Caco-2 (cell line): Measurements from ENCODE around the gene TUNAR. TPM values are rescaled to one million over a fixed set of nuclear protein-coding genes. Genes with fewer than 3 reads are reported as not detected.
A peak's percentile ranks its signal among the peaks of the same experiment; 100 is the strongest.

ENCODE experiments used
- BruUV-seq: library from RNA; stranded (reverse); fragments of 400-500 nt; replicated peaks from 2 replicates; lab custom pipeline; 2021; lab: Mats Ljungman, UMichigan
- CTCF ChIA-PET: fragments of 300-600 bp; sonication (Branson Sonifier 250); formaldehyde crosslinking; loops from one replicate; lab custom pipeline; 2022; ENCODE audit warnings: antibody characterized with exemption; lab: Charles Lee
- POLR2A ChIA-PET: fragments of 300-600 bp; sonication (Branson Sonifier 250); formaldehyde crosslinking; loops from one replicate; lab custom pipeline; 2022; ENCODE audit warnings: antibody characterized with exemption; lab: Charles Lee
- DNase-seq, 2 experiments: peaks; one replicate each; pipeline versions ENCODE4 v3.0.0 to v3.0.0-alpha.2; 2020 to 2022
- H3K27me3 ChIP-seq: replicated peaks from 2 replicates; pipeline ENCODE4 v1.6.0; 2011; ENCODE audit warnings: low read length; ENCODE audit not compliant: control insufficient read depth, insufficient read depth
- H3K36me3 ChIP-seq: 2 replicates; pipeline ENCODE4 v1.5.1; 2011; ENCODE audit warnings: low read length; ENCODE audit not compliant: control insufficient read depth, insufficient read depth
- H3K4me1 ChIP-seq: fragments of 250-450 bp; sonication (Bioruptor Pico); 2 replicates; pipeline ENCODE4 v1.5.1; 2020; ENCODE audit warnings: mild to moderate bottlenecking
- H3K4me3 ChIP-seq: 2 replicates; pipeline ENCODE4 v1.5.1; 2011; ENCODE audit warnings: low read depth, mild to moderate bottlenecking, control low read depth, low read length
- H3K9me3 ChIP-seq: fragments of 250-450 bp; sonication (Bioruptor Pico); 2 replicates; pipeline ENCODE4 v1.5.1; 2020; ENCODE audit warnings: mild to moderate bottlenecking, moderate library complexity
- H3K27ac Mint-ChIP-seq: one replicate; pipeline ENCODE4 v1.8.0; 2022; ENCODE audit warnings: mixed read lengths; ENCODE audit not compliant: unreplicated experiment
- H3K27me3 Mint-ChIP-seq: one replicate; pipeline ENCODE4 v1.8.0; 2022; ENCODE audit warnings: mixed read lengths; ENCODE audit not compliant: insufficient read depth, unreplicated experiment
- H3K36me3 Mint-ChIP-seq: one replicate; pipeline ENCODE4 v1.8.0; 2022; ENCODE audit warnings: mild to moderate bottlenecking, mixed read lengths; ENCODE audit not compliant: insufficient read depth, unreplicated experiment
- H3K4me1 Mint-ChIP-seq: one replicate; pipeline ENCODE4 v1.8.0; 2022; ENCODE audit warnings: low read depth, mixed read lengths; ENCODE audit not compliant: unreplicated experiment
- H3K4me3 Mint-ChIP-seq: one replicate; pipeline ENCODE4 v1.8.0; 2022; ENCODE audit warnings: mild to moderate bottlenecking, moderate library complexity, mixed read lengths; ENCODE audit not compliant: unreplicated experiment
- H3K9me3 Mint-ChIP-seq: one replicate; pipeline ENCODE4 v1.8.0; 2022; ENCODE audit warnings: mixed read lengths; ENCODE audit not compliant: unreplicated experiment
- intact Hi-C: fragments of 100-400 bp; cut with micrococcal nuclease; formaldehyde crosslinking; loops from one replicate; pipeline ENCODE4 v1.10.0; 2022; ENCODE audit not compliant: unreplicated experiment
- total RNA-seq: library from RNA; stranded (reverse); gene quantifications from 2 replicates; pipeline ENCODE4 v1.2.3, GENCODE V29; 2022
- TF ChIP-seq, protein P1 (sequence below), 2 experiments: fragments of 200-600 bp in 1 of 2; IDR thresholded peaks; 1 replicate in 1 of 2; 2 replicates in 1 of 2; pipeline versions ENCODE4 v1.5.1 to v1.8.0; 2011 to 2022; ENCODE audit warnings: antibody characterized with exemption in 1 of 2, control low read depth in 1 of 2, inconsistent platforms in 1 of 2, low read depth in 1 of 2, low read length in 1 of 2, mild to moderate bottlenecking in 1 of 2, moderate library complexity in 1 of 2; ENCODE audit not compliant: insufficient read depth in 1 of 2, severe bottlenecking in 1 of 2, unreplicated experiment in 1 of 2

TUNAR gene
- total RNA-seq, 1 experiment from 2014 or later = not detected

DNA sequence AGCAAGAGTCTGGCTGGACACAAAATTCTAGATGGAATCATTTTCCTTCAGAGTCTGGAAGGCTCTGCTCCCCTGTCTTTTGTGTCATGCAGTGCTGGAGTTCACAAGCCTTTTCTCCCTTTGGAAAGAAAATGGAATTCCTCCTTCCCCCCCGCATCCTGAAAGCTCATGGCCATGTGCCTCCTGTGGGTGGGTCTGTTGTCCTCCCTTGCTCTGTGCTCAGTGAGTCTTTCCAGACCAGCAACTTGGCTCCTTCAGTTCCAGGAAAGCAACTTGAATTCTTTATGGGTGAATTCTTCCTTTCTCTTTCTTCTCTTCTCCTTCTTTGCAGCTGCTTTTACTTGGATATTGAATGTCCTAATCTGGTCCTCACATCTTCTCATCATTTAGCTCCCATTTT, 70.2 kb downstream of the TUNAR start:
- Mint-ChIP-seq H3K4me1 (no peaks in the 10 kb centered on the region), H3K4me3 (no peak overlapping the region), H3K27ac (no peak overlapping the region), H3K36me3 (no peaks in the 10 kb centered on the region), H3K27me3 (peaks cover 7% of the 10 kb centered on the region), H3K9me3 (no peaks in the 10 kb centered on the region)
- H3K4me1 ChIP-seq = peaks cover 7% of the 10 kb centered on the region; the same call in 1 of the 2 replicates
- no TSS peak for BruUV-seq
- intact Hi-C loops = no loop called here
- no peak for DNase-seq
- H3K4me3 ChIP-seq = no peak overlapping the region
- TF ChIP-seq, protein P1, sequence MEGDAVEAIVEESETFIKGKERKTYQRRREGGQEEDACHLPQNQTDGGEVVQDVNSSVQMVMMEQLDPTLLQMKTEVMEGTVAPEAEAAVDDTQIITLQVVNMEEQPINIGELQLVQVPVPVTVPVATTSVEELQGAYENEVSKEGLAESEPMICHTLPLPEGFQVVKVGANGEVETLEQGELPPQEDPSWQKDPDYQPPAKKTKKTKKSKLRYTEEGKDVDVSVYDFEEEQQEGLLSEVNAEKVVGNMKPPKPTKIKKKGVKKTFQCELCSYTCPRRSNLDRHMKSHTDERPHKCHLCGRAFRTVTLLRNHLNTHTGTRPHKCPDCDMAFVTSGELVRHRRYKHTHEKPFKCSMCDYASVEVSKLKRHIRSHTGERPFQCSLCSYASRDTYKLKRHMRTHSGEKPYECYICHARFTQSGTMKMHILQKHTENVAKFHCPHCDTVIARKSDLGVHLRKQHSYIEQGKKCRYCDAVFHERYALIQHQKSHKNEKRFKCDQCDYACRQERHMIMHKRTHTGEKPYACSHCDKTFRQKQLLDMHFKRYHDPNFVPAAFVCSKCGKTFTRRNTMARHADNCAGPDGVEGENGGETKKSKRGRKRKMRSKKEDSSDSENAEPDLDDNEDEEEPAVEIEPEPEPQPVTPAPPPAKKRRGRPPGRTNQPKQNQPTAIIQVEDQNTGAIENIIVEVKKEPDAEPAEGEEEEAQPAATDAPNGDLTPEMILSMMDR (IDR thresholded peaks at IDR 0.05; ENCODE audit: insufficient read depth in 1 of 2, low read depth in 1 of 2, low read length in 1 of 2, severe bottlenecking in 1 of 2, unreplicated experiment in 1 of 2) = no peak
- ChIA-PET POLR2A (no interaction called here), CTCF (no interaction called here)
- no peaks in the 10 kb centered on the region for H3K27me3 ChIP-seq
- no peaks in the 10 kb centered on the region for H3K36me3 ChIP-seq
- H3K9me3 ChIP-seq = no peaks in the 10 kb centered on the region

DNA sequence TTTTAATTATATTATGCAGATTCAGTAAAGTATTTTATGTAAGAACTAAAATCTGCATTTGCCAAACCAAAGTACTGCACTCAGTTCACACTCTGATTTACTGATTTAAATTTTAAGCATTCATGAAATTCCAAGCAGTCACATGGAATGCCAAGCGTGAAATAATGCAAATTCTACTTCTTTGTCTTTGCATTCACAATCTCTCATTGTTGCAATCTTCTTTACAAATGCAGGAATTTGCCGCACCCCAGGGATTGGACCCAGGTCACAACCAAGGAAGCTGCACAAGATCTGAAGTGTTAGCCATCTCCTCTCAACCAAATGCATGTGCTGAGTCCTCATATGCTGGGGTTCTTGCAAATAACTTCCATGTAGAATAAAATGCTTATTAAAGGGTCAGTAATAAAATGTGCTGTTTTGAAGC, 71.9 kb downstream of the TUNAR start:
- Mint-ChIP-seq H3K4me3 (no peak overlapping the region), H3K9me3 (no peaks in the 10 kb centered on the region), H3K36me3 (no peaks in the 10 kb centered on the region), H3K27me3 (peaks cover 7% of the 10 kb centered on the region), H3K4me1 (no peaks in the 10 kb centered on the region), H3K27ac (no peak overlapping the region)
- ChIA-PET CTCF (no interaction called here), POLR2A (no interaction called here)
- DNase-seq = peak in 1 of 2 experiments; percentile 5
- H3K4me3 ChIP-seq = no peak overlapping the region
- intact Hi-C loops = no loop called here
- H3K4me1 ChIP-seq = peaks cover 7% of the 10 kb centered on the region; the same call in 1 of the 2 replicates
- H3K36me3 ChIP-seq = no peaks in the 10 kb centered on the region
- BruUV-seq = no TSS peak
- no peaks in the 10 kb centered on the region for H3K27me3 ChIP-seq
- TF ChIP-seq, protein P1 (IDR thresholded peaks at IDR 0.05; ENCODE audit: insufficient read depth in 1 of 2, low read depth in 1 of 2, low read length in 1 of 2, severe bottlenecking in 1 of 2, unreplicated experiment in 1 of 2) = no peak
- H3K9me3 ChIP-seq = no peaks in the 10 kb centered on the region

DNA sequence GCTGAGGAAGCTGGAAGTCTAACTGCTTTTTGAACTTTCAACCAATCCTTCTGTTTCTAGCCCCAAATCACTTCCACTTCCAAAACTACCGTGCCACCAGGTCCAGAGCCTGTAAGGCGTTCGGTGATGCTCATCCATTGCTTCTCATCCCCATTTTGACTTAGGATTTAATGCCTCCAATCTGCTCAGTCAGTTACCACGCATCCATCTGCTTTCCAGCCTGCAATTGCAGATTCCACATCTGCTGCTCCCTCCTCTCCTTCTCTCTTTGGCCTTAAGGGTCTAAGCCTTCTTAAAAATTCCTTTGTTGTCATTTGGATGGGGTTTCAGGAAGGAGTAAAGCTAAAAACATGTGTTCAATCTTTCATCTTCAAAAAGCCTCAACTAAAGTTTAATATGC, 74.7 kb downstream of the TUNAR start:
- no TSS peak for BruUV-seq
- H3K9me3 Mint-ChIP-seq = no peaks in the 10 kb centered on the region
- H3K4me1 Mint-ChIP-seq = peaks cover 7% of the 10 kb centered on the region
- H3K36me3 Mint-ChIP-seq = no peaks in the 10 kb centered on the region
- H3K4me3 Mint-ChIP-seq = no peak overlapping the region
- H3K27ac Mint-ChIP-seq = no peak overlapping the region
- Histone ChIP-seq H3K27me3 (no peaks in the 10 kb centered on the region), H3K4me3 (no peak overlapping the region), H3K4me1 (peaks cover 10% of the 10 kb centered on the region; the same call in 1 of the 2 replicates), H3K36me3 (no peaks in the 10 kb centered on the region), H3K9me3 (no peaks in the 10 kb centered on the region)
- ChIA-PET CTCF (no interaction called here), POLR2A (no interaction called here)
- TF ChIP-seq, protein P1 (IDR thresholded peaks at IDR 0.05; ENCODE audit: insufficient read depth in 1 of 2, low read depth in 1 of 2, low read length in 1 of 2, severe bottlenecking in 1 of 2, unreplicated experiment in 1 of 2) = no peak
- no peak for DNase-seq
- peaks cover 5% of the 10 kb centered on the region for H3K27me3 Mint-ChIP-seq
- intact Hi-C loops = no loop called here
